Activated T-cell treated with anti-CD3 and anti-CD28 coated beads, Interleukin-2, amount 50 U/mL, for 24 hours (primary cell): ENCODE results near the gene RXRA.

Experiments used
- DNase-seq: peaks from one replicate; pipeline ENCODE4 v3.0.0-alpha.2; 2020
- H3K27ac Mint-ChIP-seq: 2 replicates; pipeline ENCODE4 v1.8.0; 2020; ENCODE audit warnings: mild to moderate bottlenecking, mixed read lengths
- H3K27me3 Mint-ChIP-seq: 2 replicates; pipeline ENCODE4 v1.8.0; 2020; ENCODE audit warnings: mixed read lengths
- H3K36me3 Mint-ChIP-seq: 2 replicates; pipeline ENCODE4 v1.8.0; 2020; ENCODE audit warnings: low read depth, mixed read lengths
- H3K4me1 Mint-ChIP-seq: 2 replicates; pipeline ENCODE4 v1.8.0; 2020; ENCODE audit warnings: low read depth, mixed read lengths
- H3K4me3 Mint-ChIP-seq: 2 replicates; pipeline ENCODE4 v1.8.0; 2020; ENCODE audit warnings: mild to moderate bottlenecking, moderate library complexity, mixed read lengths
- H3K9me3 Mint-ChIP-seq: 2 replicates; pipeline ENCODE4 v1.8.0; 2020; ENCODE audit warnings: mixed read lengths

RXRA gene

GRCh38 chr9:134407121-134407779, 81.0 kb downstream of the RXRA start:
- Mint-ChIP-seq H3K4me1 (peaks cover 45% of the 10 kb centered on the region), H3K27ac (peak overlapping the region; percentile 52), H3K27me3 (peaks cover 19% of the 10 kb centered on the region), H3K4me3 (peak overlapping the region; percentile 56), H3K9me3 (no peaks in the 10 kb centered on the region), H3K36me3 (no peaks in the 10 kb centered on the region)
- peak; percentile 84 for DNase-seq

GRCh38 chr9:134408389-134408788, 82.1 kb downstream of the RXRA start:
- DNase-seq: no peak
- Mint-ChIP-seq H3K27me3 (peaks cover 19% of the 10 kb centered on the region), H3K9me3 (no peaks in the 10 kb centered on the region), H3K36me3 (no peaks in the 10 kb centered on the region), H3K4me1 (peaks cover 44% of the 10 kb centered on the region), H3K4me3 (no peak overlapping the region), H3K27ac (no peak overlapping the region)

GRCh38 chr9:134408939-134409737, 82.9 kb downstream of the RXRA start:
- H3K27ac Mint-ChIP-seq: no peak overlapping the region

GRCh38 chr9:134410071-134410834, 84.0 kb downstream of the RXRA start:
- H3K9me3 Mint-ChIP-seq: no peaks in the 10 kb centered on the region
- no peak overlapping the region for H3K27ac Mint-ChIP-seq
- peaks cover 29% of the 10 kb centered on the region for H3K4me1 Mint-ChIP-seq
- H3K36me3 Mint-ChIP-seq: no peaks in the 10 kb centered on the region
- no peak overlapping the region for H3K4me3 Mint-ChIP-seq
- peaks cover 12% of the 10 kb centered on the region for H3K27me3 Mint-ChIP-seq
- no peak for DNase-seq

More at GRCh38 chr9:134408939-134409737, 82.9 kb downstream of the RXRA start:
- no peak overlapping the region for H3K4me3 Mint-ChIP-seq
- no peaks in the 10 kb centered on the region for H3K36me3 Mint-ChIP-seq
- peaks cover 19% of the 10 kb centered on the region for H3K27me3 Mint-ChIP-seq
- peaks cover 36% of the 10 kb centered on the region for H3K4me1 Mint-ChIP-seq
- DNase-seq: no peak
- no peaks in the 10 kb centered on the region for H3K9me3 Mint-ChIP-seq

GRCh38 chr9:134410835-134411217, 84.6 kb downstream of the RXRA start:
- Mint-ChIP-seq H3K4me1 (peaks cover 23% of the 10 kb centered on the region), H3K27ac (no peak overlapping the region), H3K9me3 (no peaks in the 10 kb centered on the region), H3K36me3 (no peaks in the 10 kb centered on the region), H3K4me3 (no peak overlapping the region), H3K27me3 (peaks cover 8% of the 10 kb centered on the region)
- no peak for DNase-seq

GRCh38 chr9:134411440-134412297, 85.4 kb downstream of the RXRA start:
- Mint-ChIP-seq H3K27ac (no peak overlapping the region), H3K27me3 (peaks cover 5% of the 10 kb centered on the region), H3K36me3 (no peaks in the 10 kb centered on the region), H3K4me1 (peaks cover 18% of the 10 kb centered on the region), H3K4me3 (no peak overlapping the region), H3K9me3 (no peaks in the 10 kb centered on the region)
- DNase-seq: no peak

GRCh38 chr9:134412298-134412711, 86.0 kb downstream of the RXRA start:
- no peaks in the 10 kb centered on the region for H3K27me3 Mint-ChIP-seq
- H3K36me3 Mint-ChIP-seq: no peaks in the 10 kb centered on the region
- no peak overlapping the region for H3K27ac Mint-ChIP-seq

GRCh38 chr9:134413112-134413715, 87.0 kb downstream of the RXRA start:
- Mint-ChIP-seq H3K4me3 (no peak overlapping the region), H3K9me3 (no peaks in the 10 kb centered on the region), H3K27me3 (no peaks in the 10 kb centered on the region), H3K36me3 (peaks cover 1% of the 10 kb centered on the region), H3K4me1 (peaks cover 3% of the 10 kb centered on the region), H3K27ac (no peak overlapping the region)
- DNase-seq: no peak

More at GRCh38 chr9:134412298-134412711, 86.0 kb downstream of the RXRA start:
- H3K9me3 Mint-ChIP-seq: no peaks in the 10 kb centered on the region
- H3K4me3 Mint-ChIP-seq: no peak overlapping the region
- H3K4me1 Mint-ChIP-seq: peaks cover 12% of the 10 kb centered on the region
- no peak for DNase-seq

- H3K27me3 Mint-ChIP-seq: no peaks in the 10 kb centered on the region
- DNase-seq: no peak
These were observed 87.8 kb downstream of the RXRA start for GRCh38 chr9:134413890-134414623.

GRCh38 chr9:134414900-134415425, 88.7 kb downstream of the RXRA start:
- Mint-ChIP-seq H3K4me1 (peaks cover 3% of the 10 kb centered on the region), H3K36me3 (peaks cover 1% of the 10 kb centered on the region), H3K27me3 (no peaks in the 10 kb centered on the region), H3K9me3 (no peaks in the 10 kb centered on the region), H3K27ac (no peak overlapping the region), H3K4me3 (no peak overlapping the region)
- no peak for DNase-seq

More at GRCh38 chr9:134413890-134414623, 87.8 kb downstream of the RXRA start:
- Mint-ChIP-seq H3K4me1 (peaks cover 3% of the 10 kb centered on the region), H3K36me3 (peaks cover 1% of the 10 kb centered on the region), H3K4me3 (no peak overlapping the region), H3K9me3 (no peaks in the 10 kb centered on the region), H3K27ac (no peak overlapping the region)

- no peaks in the 10 kb centered on the region for H3K9me3 Mint-ChIP-seq
- peaks cover 1% of the 10 kb centered on the region for H3K36me3 Mint-ChIP-seq
- no peak overlapping the region for H3K4me3 Mint-ChIP-seq
- no peak for DNase-seq
- H3K27ac Mint-ChIP-seq: no peak overlapping the region
- peaks cover 3% of the 10 kb centered on the region for H3K4me1 Mint-ChIP-seq
- H3K27me3 Mint-ChIP-seq: no peaks in the 10 kb centered on the region
These were observed 90.2 kb downstream of the RXRA start for GRCh38 chr9:134416385-134417015.

GRCh38 chr9:134418354-134418753, 92.1 kb downstream of the RXRA start:
- H3K9me3 Mint-ChIP-seq: no peaks in the 10 kb centered on the region
- peaks cover 1% of the 10 kb centered on the region for H3K36me3 Mint-ChIP-seq
- no peak overlapping the region for H3K4me3 Mint-ChIP-seq
- H3K27ac Mint-ChIP-seq: no peak overlapping the region
- no peak for DNase-seq
- H3K4me1 Mint-ChIP-seq: no peaks in the 10 kb centered on the region
- H3K27me3 Mint-ChIP-seq: no peaks in the 10 kb centered on the region
